ENCODE data around the gene NAP1L4. TPM values are rescaled to one million over a fixed set of nuclear protein-coding genes. Genes with fewer than 3 reads are reported as not detected.

Gene NAP1L4
- total RNA-seq, 1 donor from 2014 or later: 172 TPM

GRCh38 chr11:3004481-3004880, 12.4 kb upstream of the NAP1L4 start:
- peak overlapping the region; percentile 28 for H3K4me3 Mint-ChIP-seq
- peaks cover 11% of the 10 kb centered on the region for H3K4me1 Mint-ChIP-seq (ENCODE audit: unreplicated experiment)
- H3K9me3 Mint-ChIP-seq: no peaks in the 10 kb centered on the region
- no peak for DNase-seq (ENCODE audit: extremely low spot score, unreplicated experiment)
- H3K27ac Mint-ChIP-seq: peak overlapping the region; percentile 96
- no peaks in the 10 kb centered on the region for H3K27me3 Mint-ChIP-seq
- TF ChIP-seq, protein P1, sequence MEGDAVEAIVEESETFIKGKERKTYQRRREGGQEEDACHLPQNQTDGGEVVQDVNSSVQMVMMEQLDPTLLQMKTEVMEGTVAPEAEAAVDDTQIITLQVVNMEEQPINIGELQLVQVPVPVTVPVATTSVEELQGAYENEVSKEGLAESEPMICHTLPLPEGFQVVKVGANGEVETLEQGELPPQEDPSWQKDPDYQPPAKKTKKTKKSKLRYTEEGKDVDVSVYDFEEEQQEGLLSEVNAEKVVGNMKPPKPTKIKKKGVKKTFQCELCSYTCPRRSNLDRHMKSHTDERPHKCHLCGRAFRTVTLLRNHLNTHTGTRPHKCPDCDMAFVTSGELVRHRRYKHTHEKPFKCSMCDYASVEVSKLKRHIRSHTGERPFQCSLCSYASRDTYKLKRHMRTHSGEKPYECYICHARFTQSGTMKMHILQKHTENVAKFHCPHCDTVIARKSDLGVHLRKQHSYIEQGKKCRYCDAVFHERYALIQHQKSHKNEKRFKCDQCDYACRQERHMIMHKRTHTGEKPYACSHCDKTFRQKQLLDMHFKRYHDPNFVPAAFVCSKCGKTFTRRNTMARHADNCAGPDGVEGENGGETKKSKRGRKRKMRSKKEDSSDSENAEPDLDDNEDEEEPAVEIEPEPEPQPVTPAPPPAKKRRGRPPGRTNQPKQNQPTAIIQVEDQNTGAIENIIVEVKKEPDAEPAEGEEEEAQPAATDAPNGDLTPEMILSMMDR (conservative IDR thresholded peaks at IDR 0.05): no peak
- H3K36me3 Mint-ChIP-seq: peaks cover 6% of the 10 kb centered on the region

GRCh38 chr11:3003396-3004231, 11.5 kb upstream of the NAP1L4 start:
- Mint-ChIP-seq H3K4me1 (ENCODE audit: unreplicated experiment) (peaks cover 11% of the 10 kb centered on the region), H3K27me3 (no peaks in the 10 kb centered on the region), H3K4me3 (peak overlapping the region; percentile 51), H3K36me3 (peaks cover 6% of the 10 kb centered on the region), H3K27ac (peak overlapping the region; percentile 96), H3K9me3 (no peaks in the 10 kb centered on the region)
- no peak for DNase-seq (ENCODE audit: extremely low spot score, unreplicated experiment)
- TF ChIP-seq, protein P1 (conservative IDR thresholded peaks at IDR 0.05): no peak

- Mint-ChIP-seq H3K4me1 (ENCODE audit: unreplicated experiment) (peaks cover 11% of the 10 kb centered on the region), H3K27ac (peak overlapping the region; percentile 96), H3K9me3 (no peaks in the 10 kb centered on the region), H3K4me3 (no peak overlapping the region), H3K36me3 (peaks cover 6% of the 10 kb centered on the region), H3K27me3 (no peaks in the 10 kb centered on the region)
- TF ChIP-seq, protein P1 (conservative IDR thresholded peaks at IDR 0.05): no peak
- DNase-seq (ENCODE audit: extremely low spot score, unreplicated experiment): no peak
Observed at GRCh38 chr11:3002871-3003270, 10.7 kb upstream of the NAP1L4 start.

GRCh38 chr11:3002351-3002861, 10.3 kb upstream of the NAP1L4 start:
- Mint-ChIP-seq H3K4me1 (ENCODE audit: unreplicated experiment) (peaks cover 11% of the 10 kb centered on the region), H3K4me3 (no peak overlapping the region), H3K36me3 (peaks cover 6% of the 10 kb centered on the region), H3K27me3 (no peaks in the 10 kb centered on the region), H3K9me3 (no peaks in the 10 kb centered on the region), H3K27ac (peak overlapping the region; percentile 96)
- TF ChIP-seq, protein P1 (conservative IDR thresholded peaks at IDR 0.05): no peak
- DNase-seq (ENCODE audit: extremely low spot score, unreplicated experiment): no peak

DNA sequence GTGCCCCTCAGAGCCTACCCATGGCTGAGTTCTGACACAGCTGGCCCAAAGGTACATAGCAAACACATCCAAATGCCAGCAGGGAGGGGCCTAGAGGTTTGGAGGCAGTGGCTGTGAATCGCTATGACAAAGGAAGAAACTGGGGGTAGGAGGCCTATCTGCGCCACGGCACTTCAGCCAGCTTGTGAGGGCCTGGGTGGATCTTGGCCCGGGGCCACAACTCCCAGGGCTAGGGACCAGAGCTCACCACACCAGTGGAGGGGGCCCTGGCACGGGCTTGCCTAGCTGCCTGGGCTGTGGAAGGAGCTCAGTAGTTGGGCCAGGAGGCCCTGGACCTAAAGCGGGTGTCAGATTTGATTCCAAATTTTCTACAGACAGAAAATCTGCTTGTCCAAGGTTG, 9.4 kb upstream of the NAP1L4 start:
- H3K4me1 Mint-ChIP-seq (ENCODE audit: unreplicated experiment): peaks cover 11% of the 10 kb centered on the region
- H3K27me3 Mint-ChIP-seq: no peaks in the 10 kb centered on the region
- H3K36me3 Mint-ChIP-seq: peaks cover 6% of the 10 kb centered on the region
- no peak for DNase-seq (ENCODE audit: extremely low spot score, unreplicated experiment)
- no peaks in the 10 kb centered on the region for H3K9me3 Mint-ChIP-seq
- H3K27ac Mint-ChIP-seq: peak overlapping the region; percentile 71
- H3K4me3 Mint-ChIP-seq: no peak overlapping the region
- TF ChIP-seq, protein P1 (conservative IDR thresholded peaks at IDR 0.05): no peak

Data from type B pancreatic cell (in vitro differentiated cells).